HG02571 (cell line): ENCODE measurements around the gene KCTD16.

Experiments used
- ATAC-seq: cut with Tn5 transposase; IDR thresholded peaks from one replicate; pipeline ENCODE4 v1.9.1; 2021; ENCODE audit warnings: mild to moderate bottlenecking, moderate library complexity; ENCODE audit not compliant: unreplicated experiment

KCTD16 gene

GRCh38 chr5:144162686-144163085, 8.0 kb upstream of the KCTD16 start:
- no peak for ATAC-seq

GRCh38 chr5:144166696-144167095, 4.0 kb upstream of the KCTD16 start:
- ATAC-seq: no peak

GRCh38 chr5:144167998-144168397, 2.7 kb upstream of the KCTD16 start:
- ATAC-seq: no peak

- peak; percentile 5 for ATAC-seq
Observed at GRCh38 chr5:144169904-144170275, 783 bp upstream of the KCTD16 start.

GRCh38 chr5:144173766-144174165, 3.1 kb downstream of the KCTD16 start:
- no peak for ATAC-seq

- ATAC-seq: no peak
Observed at GRCh38 chr5:144177548-144177947, 6.9 kb downstream of the KCTD16 start.

- ATAC-seq: no peak
Observed at GRCh38 chr5:144179226-144179625, 8.6 kb downstream of the KCTD16 start.

- no peak for ATAC-seq
Observed at GRCh38 chr5:144183254-144183889, 12.7 kb downstream of the KCTD16 start.

- peak; percentile 43 for ATAC-seq
Observed at GRCh38 chr5:144187699-144188294, 17.1 kb downstream of the KCTD16 start.

- ATAC-seq: peak; percentile 50
Observed at GRCh38 chr5:144189800-144190429, 19.2 kb downstream of the KCTD16 start.

GRCh38 chr5:144191531-144191930, 20.9 kb downstream of the KCTD16 start:
- no peak for ATAC-seq

- peak; percentile 89 for ATAC-seq
Observed at GRCh38 chr5:144191998-144192397, 21.3 kb downstream of the KCTD16 start.

- ATAC-seq: no peak
Observed at GRCh38 chr5:144192661-144193060, 22.0 kb downstream of the KCTD16 start.

GRCh38 chr5:144194144-144194543, 23.5 kb downstream of the KCTD16 start:
- no peak for ATAC-seq

GRCh38 chr5:144195448-144195847, 24.8 kb downstream of the KCTD16 start:
- ATAC-seq: no peak

GRCh38 chr5:144196612-144197011, 25.9 kb downstream of the KCTD16 start:
- ATAC-seq: no peak

- ATAC-seq: no peak
Observed at GRCh38 chr5:144198386-144198785, 27.7 kb downstream of the KCTD16 start.

GRCh38 chr5:144201588-144201987, 30.9 kb downstream of the KCTD16 start:
- no peak for ATAC-seq

GRCh38 chr5:144202072-144202471, 31.4 kb downstream of the KCTD16 start:
- no peak for ATAC-seq

GRCh38 chr5:144202726-144203125, 32.1 kb downstream of the KCTD16 start:
- no peak for ATAC-seq

GRCh38 chr5:144203750-144204596, 33.3 kb downstream of the KCTD16 start:
- ATAC-seq: peak; percentile 78
